NCI-H1930 (cell line): ENCODE results near the gene CYP2W1.

Source experiments
- DNase-seq, 2 experiments: peaks; one replicate each; lab custom pipeline; 2025; lab: John Stamatoyannopoulos, UW

Gene CYP2W1

DNA sequence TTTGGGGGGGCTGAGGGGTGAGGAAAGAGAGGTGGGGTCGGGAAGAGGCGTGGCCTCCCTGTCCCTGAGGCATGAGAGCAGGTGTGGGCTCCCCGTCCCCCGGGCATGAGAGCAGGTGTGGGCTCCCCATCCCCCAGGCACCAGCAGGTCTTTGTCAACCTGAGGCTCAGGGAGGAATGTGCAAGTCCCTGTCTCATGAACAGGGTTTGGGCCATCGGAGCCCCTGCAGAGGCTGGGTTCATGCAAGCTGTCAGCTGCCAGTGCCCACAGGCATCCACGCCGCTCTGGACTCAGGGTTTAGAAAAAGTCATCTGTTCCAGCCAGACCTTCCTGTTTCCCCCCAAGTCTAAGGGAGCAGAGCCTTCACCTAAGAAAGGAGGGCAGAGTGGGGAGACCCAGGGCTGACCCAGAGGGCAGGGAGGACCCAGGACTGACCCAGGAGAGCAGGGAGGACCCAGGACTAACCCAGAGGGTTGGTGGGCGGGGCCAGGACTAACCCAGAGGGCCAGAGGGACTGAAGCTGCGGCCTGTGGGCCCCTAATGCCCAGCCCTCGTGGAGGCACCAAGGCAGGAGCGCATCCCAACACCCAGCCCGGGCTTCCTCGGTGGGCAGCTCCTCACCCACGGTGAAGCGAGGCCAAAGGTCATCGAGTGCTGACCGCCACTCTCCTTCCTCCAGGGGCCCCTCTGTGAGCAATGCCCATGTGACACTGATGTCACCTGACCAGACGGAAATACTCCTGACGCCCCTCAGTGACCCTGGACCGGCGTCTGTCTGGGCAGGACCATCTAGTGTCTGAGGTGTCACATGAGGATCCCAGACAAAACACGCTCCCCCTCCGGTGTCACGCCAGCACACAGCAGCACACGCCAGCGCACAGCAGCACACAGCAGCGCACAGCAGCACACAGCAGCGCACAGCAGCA lies 32.5 kb downstream of the CYP2W1 start:
- no peak for DNase-seq

DNA sequence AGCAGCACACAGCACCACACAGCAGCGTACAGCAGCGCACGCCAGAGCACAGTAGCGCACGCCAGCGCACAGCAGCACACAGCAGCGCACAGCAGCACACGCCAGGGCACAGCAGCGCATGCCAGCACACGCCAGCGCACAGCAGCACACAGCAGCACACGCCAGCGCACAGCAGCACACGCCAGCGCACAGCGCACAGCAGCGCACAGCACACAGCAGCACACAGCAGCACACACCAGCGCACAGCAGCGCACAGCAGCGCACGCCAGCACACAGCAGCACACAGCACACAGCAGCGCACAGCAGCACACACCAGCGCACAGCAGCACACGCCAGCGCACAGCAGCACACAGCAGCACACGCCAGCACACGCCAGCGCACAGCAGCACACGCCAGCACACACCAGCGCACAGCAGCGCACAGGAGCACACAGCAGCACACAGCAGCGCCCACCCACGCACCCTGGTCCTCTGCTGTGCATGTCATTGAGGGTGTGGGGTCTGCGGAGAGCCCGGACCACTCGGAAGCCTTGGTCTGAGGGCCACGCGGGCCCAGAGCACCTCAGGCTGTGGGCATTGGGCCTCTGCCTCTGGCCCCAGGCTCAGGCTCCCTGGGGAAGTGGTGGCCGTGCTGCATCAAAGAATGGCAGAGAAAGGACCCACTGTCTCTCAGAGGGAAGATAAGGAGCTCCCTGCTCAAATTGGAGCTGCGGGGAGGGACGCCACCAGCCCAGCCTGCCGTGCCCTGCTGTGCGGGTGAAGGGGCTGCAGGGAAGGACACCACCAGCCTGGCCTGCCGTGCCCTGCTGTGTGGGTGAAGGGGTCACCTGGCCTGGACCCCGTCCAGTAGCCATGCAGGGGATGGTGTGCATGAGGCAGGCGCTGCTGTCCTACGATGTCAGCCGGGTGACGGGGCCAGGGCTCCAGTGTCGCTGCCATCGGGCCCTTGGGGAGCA lies 33.9 kb downstream of the CYP2W1 start:
- no peak for DNase-seq

DNA sequence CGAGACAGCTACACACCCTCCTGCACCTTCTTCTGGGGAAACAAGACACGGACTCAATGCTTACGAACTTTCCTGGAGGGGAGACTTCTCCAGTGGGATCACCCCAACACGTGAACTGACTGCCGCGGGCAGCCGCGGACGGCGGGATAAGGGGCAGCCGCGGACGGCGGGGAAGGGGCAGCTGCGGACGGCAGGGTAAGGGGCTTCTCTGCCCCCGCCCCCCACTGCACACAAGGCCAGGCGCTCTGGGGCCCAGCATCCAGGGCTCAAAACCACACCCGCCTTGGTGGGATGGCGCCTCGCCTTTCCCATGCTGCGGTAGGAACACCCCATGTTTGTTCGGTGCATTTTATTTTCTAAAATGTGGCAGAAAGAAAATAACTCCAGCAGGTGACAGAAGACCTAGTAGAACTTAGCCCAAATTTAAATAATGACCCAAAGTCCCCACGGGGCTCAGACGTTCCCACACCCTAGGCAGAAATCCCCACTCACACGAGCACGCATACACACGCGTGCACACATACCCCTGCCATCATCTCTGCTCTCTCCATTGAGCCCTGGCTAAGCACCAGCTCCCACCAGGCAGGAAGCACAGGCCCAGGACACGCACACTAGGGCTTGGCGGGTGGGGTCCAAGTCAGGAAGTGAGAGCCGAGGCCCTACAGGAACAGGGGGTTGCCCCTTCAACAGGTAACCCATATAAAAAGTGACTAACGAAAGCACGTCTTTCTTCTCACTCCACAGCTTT lies 34.8 kb downstream of the CYP2W1 start:
- no peak for DNase-seq

DNA sequence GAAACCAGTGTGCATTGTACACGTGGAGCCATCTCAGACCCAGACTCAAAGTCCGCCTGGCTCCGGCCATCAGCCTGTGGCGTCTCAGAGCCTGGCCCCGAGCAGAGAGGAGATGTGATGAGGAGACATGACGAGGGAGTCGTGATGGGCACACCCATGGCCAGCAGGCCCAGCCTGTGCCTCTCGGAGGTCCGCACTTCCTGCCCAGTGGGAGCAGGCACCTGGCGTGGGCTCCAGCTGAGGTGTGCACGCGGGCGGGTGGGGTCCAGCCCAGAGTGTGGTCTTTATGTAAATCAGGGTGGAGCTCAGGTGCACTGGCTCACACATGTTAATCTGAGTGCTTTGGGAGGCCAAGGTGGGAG lies 35.3 kb downstream of the CYP2W1 start:
- no peak for DNase-seq

DNA sequence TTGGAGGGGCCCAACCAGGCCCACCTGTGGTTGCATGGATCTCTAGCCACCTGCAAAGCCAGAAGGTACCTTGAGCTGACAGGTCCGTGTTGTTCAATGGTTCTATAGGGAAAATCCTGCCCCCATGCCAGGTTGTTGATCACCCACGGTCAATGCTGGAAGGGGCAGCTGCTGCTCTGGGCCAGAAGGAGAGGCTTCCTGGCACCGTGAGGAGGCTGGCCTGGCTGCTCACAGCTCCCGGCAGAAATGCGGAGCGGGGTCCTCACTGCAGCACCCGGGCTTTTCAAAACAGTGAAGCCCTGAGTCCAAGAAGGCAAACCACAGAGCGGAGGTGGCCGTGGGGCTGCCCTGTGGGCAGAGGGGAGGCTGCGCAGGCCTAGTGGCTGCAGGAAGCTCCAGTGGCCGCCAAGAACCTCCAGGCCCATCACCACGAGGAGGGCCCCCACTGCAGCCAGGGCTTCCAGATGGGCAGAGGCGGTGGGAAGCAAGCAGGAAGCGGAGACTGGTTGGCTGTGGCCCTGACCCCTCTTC lies 36.3 kb downstream of the CYP2W1 start:
- DNase-seq: no peak

DNA sequence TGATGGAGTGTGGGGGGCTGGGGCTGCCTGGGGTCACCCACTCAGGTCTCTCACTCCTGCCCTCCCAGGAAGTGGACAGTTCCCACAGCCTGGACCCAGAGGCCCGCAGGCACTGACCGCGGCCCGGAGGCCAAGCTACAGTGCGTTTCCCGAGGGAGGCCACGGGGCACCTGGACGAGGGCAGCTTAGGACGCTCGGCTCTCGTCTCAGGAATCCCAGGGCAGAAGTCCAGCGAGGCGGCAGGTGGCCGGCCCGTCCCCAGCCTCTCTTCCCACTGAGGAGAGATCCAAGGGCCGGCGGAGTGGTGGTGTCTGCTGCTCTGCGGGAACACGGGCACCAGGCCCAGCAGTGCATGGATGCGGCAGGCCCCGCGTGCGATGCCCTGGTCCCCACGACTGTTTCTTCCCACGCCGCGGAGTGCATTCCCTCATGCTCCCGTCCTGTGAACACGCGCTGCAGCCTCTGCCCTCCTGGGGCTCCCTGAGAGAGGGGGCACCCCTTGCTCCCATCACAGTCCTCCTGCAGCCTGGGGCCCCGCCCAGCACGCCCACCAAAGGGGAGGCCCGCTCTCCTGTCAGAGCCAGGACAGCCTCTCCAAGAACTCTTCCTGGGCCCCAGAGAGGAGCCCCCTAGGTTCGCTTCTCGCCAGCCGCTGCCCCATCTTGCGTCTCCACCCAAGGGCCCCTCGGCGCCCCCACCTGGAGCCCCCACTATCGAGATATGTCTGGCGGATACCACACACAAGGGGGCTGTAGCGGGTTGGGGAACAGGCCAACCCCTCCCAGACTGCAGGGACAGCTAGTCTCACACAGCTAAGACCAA lies 37.0 kb downstream of the CYP2W1 start:
- no peak for DNase-seq

DNA sequence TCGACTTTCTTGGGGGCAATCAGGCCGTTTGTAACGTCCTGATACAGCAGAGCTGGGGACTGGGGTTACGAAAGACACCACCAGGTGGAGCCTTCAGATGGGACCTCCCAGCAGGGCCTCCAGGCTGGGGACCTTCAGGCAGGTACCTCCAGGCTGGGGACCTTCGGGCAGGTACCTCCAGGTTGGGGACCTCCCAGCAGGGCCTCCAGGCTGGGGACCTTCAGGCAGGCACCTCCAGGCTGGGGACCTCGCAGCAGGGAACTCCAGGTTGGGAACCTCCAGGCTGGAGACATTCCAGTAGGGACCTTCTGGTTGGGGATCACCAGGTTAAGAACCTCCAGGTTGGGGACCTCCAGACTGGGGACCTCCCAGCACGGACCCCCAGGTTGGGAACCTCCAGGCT lies 37.9 kb downstream of the CYP2W1 start:
- DNase-seq: no peak

DNA sequence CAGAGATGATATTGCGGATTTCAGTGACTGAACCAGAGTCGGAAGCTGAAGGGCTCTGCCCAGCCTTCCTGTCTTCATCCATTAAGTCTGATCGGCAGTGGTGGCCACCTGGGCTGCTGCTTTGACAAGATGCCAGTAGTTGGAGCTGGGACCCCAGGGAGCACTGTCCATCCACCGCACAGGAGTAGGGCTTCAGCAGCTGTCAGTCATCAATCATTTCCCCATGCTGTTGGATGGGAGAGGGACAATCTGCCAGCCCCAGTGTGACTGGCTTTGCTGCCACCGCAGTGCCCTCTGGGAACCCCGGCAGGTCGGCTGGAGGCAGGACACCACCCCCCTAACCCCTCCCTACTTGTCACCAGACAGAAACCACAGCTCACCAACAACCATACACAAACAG lies 38.4 kb downstream of the CYP2W1 start:
- DNase-seq: no peak

DNA sequence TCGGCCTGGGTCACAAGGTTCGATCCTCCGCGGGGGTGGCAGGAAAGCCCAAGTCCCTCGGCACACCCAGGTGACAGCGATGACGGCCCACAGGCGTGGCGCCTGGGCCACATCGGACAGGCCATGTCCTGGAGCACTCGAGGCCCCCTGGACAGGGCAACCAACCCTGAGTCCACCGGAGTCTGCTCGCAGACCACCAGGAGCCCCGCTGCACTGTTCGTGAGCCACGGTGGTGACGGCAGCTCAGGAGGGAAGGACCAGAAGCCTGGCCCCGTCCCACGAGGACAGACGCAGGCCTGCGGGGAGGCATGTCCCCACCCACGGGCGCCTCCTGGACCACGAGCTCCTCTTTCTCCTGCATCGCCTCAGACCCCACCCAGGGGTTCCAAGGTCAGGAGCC lies 39.0 kb downstream of the CYP2W1 start:
- no peak for DNase-seq

DNA sequence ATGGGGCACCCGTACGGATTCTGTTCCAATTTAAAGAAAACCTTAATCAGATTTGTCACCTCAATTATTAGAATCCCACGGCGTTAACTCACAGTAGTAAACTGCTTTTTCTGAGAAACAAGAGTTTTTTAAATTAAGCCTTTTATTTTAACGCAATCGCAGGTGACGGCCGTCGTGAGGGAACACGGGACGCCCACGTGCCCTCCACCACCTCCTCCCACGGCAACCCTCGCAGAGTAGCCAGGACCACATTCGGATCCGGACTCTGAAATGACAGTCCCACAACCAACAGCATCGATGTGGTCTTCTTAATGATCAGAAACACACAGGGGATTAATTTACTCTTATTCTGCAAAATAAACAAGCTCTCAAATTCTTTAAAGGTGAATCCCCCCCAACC lies 39.4 kb downstream of the CYP2W1 start:
- DNase-seq: no peak

DNA sequence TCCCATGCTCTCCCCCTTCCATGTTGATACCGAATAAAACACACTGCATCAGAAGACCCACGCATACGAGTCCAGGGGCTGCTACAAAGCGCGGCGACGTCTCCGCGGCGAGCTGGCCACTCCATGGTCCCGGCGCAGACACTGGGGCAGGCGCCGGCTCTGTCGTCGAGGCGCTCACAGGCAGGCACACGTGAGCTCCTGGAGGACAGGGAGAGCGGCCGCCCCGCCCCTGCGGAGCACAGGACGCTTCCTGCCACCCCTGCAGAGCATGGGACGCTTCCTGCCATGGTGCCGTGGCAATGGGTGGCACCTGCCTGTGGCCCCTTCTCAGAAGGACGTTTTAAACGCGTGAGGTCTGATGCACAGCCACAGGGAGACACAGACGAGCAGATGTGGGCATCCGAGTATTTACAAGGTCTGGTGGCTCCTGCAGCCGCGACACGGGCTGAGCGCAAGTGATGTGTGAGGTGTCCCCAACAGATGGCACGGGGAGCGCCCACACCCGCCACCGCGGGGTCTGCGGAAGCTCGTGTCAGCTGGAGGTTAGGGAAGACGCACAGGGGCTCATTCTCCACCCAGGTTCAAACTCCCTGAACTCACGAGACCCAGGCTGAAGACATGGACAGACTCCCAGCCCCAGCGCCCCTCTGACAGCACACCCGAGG lies 40.0 kb downstream of the CYP2W1 start:
- no peak for DNase-seq

DNA sequence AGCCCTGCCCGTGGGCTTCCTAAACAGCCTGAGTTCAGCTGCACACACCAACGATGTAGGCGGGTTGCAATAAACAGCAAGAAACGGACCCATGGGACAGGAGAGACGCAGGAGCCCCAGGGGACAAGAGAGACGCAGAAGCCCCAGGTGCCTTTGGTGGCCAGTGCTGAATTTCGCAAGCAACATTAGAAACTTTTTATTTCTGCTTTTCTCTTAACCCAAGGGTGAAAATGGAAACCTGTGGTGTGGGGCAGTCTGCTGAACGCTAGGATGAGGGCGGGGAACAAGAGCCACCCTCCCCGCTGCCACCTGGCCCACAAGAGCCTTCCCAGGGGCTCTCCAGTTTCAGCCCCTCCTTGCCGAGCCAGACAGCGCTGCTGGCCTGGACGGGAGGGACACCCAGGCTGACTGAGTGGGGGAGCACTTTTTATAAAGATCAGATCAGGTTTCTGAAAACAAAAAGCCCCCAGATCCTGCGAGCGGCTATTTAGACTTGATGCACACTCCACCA lies 41.4 kb downstream of the CYP2W1 start:
- DNase-seq: no peak

DNA sequence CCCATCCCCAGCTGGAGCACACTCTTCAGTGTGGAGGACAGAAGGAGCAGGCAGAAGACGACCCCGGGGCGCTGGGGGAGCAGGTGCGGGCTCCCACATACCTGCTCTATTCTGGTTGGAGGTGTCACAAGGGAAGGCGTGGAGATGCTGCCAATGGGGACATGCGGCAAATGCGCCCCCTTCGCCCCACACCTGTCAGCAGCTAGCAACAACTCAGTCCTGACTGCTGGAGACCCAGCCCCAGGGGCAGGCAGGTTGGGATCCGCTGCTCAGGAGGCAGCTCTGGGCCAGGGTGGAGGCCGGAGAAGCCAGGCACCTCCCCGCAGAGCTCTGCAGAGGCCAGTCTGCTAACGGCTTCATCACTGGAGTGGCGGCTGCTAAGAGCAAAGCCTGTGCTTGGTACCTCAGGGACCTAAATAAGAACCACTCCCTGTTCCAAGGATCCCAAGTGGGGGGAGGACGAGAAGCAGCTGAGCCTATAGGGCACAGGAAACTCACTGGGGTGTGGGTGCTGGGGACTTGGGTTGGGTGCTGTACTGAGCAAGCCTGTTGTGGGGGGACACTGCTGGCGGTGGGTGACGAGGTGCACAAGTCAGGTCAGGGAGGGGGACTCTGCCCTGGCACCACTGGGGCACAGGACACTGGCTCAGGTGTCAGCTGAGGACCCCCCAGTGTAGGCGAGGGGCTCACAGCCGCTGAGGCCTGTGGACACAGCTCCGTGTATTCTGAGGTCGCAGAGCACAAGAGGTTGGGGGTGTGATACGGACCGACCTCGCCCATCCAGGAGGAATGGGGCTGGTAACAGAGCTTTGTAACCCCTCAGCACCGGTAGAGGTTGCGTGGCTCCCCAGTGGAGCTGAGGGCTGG lies 42.1 kb downstream of the CYP2W1 start:
- no peak for DNase-seq

DNA sequence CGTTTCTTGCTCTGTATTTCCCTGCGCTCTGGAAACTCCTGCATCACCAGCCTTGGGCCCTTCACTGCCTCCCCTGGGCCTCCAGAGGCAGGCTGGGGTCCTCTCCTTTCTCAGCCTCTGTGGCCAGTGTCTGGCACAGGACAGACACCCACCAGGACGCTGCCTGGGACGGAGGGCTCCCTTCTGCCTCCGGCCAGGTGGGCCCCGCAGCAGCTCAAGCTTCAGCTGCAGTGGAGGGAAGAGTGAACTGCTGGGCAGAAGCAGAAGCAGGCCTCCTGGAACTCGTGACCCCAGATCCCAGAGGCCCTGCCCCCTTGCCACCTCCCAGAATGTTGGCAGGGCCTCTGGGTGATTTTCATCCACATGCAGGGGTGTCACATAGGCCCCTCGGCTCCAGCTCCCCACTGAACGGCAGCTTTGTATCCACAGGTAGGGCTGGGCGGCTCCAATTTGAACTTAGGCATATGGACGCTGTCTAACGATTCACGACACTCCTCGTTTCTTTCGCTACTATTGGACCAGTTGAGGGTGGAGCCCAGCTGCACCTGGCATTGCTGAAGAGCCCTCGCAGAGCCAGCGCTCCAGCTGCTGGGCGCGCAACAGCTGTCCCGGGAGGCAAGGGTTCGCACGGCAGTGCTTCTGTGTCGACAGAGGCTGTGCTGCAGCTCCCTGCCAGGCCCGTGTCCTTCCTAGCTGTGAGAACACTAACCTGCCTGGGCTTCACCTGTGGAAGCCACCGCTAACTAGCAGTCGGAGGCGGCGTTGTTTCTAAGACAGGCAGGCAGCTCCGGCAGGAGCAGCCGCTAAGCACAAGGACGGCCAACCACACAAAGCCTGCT lies 43.0 kb downstream of the CYP2W1 start:
- DNase-seq: no peak

DNA sequence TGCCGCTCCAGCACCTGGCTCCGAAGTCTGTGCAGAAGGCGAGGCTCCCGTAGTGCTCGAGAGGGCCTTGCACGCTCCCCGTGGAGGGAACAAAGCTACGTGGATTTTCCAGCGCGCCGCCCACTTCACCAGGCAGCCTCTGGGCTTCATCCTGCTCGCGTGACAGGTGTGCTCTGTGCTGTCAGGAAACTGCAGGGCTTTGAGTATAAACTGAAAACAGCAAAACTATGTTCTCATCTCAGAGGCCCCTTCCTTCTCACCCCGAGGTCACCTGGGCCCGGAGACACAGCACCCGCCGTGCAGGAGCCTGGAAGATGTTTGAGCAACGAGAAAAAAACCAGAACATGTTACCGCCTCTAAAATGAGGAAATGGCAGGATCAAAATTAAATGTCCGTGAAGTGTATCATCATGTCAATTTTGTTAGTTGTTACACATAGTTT lies 43.8 kb downstream of the CYP2W1 start:
- no peak for DNase-seq

DNA sequence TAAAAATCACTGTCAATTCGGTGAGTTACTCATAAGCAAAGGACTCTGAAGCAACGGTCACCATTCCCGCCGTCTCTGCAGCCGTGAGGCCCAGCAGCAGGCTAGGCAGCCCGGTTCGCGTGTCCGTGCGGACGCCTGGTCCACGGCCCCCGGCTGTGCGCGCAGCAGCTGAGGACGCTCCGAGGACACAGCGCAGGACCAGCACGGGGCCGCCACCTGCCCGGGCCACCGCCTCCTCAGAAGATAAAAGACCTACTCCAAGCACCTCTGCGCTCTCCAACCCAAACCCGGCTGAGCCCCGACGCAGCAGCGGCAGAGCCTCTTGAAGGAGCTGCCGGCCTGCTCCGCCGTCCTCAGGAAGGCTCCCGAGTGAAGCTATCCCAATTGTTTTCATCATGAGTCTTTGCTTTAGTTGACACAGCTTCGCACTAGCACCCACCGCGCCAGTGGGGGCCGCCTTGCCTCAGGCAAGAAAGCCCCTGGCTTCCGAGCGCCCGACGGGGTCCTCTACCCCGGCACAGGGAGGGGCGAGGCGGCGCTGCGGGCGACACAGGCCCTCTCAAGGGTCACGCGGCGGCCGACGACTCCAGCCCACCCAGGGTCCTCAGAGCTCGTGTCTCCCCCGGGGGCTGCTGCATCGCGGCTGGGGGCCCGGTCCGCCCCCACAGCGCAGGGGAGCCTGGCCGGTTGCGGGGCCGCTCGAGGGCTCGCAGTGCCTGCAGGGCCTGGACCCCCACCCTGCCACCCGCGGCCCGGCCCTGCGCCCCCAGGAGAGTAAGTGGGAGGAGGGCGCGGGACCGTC lies 44.5 kb downstream of the CYP2W1 start:
- DNase-seq: no peak

DNA sequence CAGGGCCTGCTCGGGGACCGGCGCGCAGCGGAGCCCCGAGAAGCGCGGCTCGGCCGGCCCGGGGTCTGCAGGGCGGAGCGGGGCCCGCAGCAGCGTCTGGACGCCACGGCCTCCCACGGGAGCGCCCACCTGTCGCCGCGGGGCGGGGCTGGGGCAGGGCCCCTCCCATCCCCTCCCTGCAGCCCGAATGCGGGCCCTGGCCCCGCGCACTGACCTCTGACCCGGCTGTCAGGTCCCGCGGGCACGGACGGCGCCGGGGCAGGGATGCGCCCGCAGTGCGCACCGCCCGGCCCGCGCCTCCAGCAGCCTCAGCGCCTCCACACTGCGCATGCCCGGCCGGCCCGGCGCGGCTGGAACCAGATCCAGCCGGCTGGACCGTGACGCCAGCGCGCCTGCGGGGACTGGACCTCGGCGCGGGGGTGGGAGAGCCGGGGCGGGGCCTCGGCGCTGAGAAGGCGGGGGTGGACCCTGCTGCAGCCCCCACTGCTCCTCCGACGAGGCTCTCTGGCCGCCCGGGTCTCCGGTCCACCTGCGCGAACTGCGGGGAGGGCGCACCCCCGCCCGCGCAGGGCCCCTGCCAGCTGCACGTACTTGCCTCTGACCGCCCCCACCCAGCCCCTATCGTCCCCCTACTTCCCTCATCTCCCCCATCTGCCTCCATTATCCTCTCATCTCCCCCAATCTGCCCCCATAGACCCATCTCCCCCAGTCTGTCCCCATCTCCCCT lies 45.2 kb downstream of the CYP2W1 start:
- peak; percentile 60 to 85 for DNase-seq
